ENCODE measurements around the gene TAF1C.

The TAF1C gene

GRCh38 chr16:84159007-84159406, 27.9 kb downstream of the TAF1C start:
- Histone ChIP-seq H2AFZ (ENCODE audit: low read length) (no peak overlapping the region), H3K9me3 (ENCODE audit: low read length) (no peaks in the 10 kb centered on the region), H3F3A (ENCODE audit: insufficient read depth, low read length) (no peaks in the 10 kb centered on the region), H3K9ac (ENCODE audit: low read length) (no peak overlapping the region), H3K9me2 (ENCODE audit: low read depth, low read length) (no peaks in the 10 kb centered on the region), H3K79me2 (ENCODE audit: insufficient read depth, low read length) (no peaks in the 10 kb centered on the region), H3K4me2 (ENCODE audit: low read length) (no peak overlapping the region), H3K4me3 (ENCODE audit: low read depth, low read length, poor library complexity, severe bottlenecking) (no peak overlapping the region), H3K4me1 (ENCODE audit: insufficient read depth, low read length, severe bottlenecking) (no peaks in the 10 kb centered on the region), H4K20me1 (ENCODE audit: insufficient read depth, low read length) (no peaks in the 10 kb centered on the region), H3K27me3 (ENCODE audit: insufficient read depth, low read length) (no peaks in the 10 kb centered on the region; the same call in none of the 2 replicates), H3K36me3 (ENCODE audit: insufficient read depth, low read length) (no peaks in the 10 kb centered on the region), H3K27ac (ENCODE audit: low read depth, low read length, poor library complexity, severe bottlenecking) (no peak overlapping the region)
- TF ChIP-seq CTCF (IDR thresholded peaks at IDR 0.05; ENCODE audit: low read length): no peak

GRCh38 chr16:84156342-84156784, 30.5 kb downstream of the TAF1C start:
- no peak overlapping the region for H2AFZ ChIP-seq (ENCODE audit: low read length)
- TF ChIP-seq EZH2 (IDR thresholded peaks at IDR 0.05; ENCODE audit: borderline replicate concordance, low read length): no peak
- peak; percentile 11; the same call in 1 of the 2 replicates for TF ChIP-seq CTCF (IDR thresholded peaks at IDR 0.05; ENCODE audit: low read length)
- no peaks in the 10 kb centered on the region for H3K36me3 ChIP-seq (ENCODE audit: insufficient read depth, low read length)
- no peak overlapping the region for H3K9ac ChIP-seq (ENCODE audit: low read length)
- no peaks in the 10 kb centered on the region for H3K4me1 ChIP-seq (ENCODE audit: insufficient read depth, low read length, severe bottlenecking)
- H3K27me3 ChIP-seq (ENCODE audit: insufficient read depth, low read length): no peaks in the 10 kb centered on the region
- H3K27ac ChIP-seq (ENCODE audit: low read depth, low read length, poor library complexity, severe bottlenecking): no peak overlapping the region
- no peaks in the 10 kb centered on the region for H3K79me2 ChIP-seq (ENCODE audit: insufficient read depth, low read length)
- H3K4me3 ChIP-seq (ENCODE audit: low read depth, low read length, poor library complexity, severe bottlenecking): no peak overlapping the region
- H3K9me2 ChIP-seq (ENCODE audit: low read depth, low read length): no peaks in the 10 kb centered on the region
- H3F3A ChIP-seq (ENCODE audit: insufficient read depth, low read length): no peaks in the 10 kb centered on the region
- no peaks in the 10 kb centered on the region for H4K20me1 ChIP-seq (ENCODE audit: insufficient read depth, low read length)
- H3K9me3 ChIP-seq (ENCODE audit: low read length): no peaks in the 10 kb centered on the region
- H3K4me2 ChIP-seq (ENCODE audit: low read length): no peak overlapping the region

GRCh38 chr16:84155771-84156170, 31.1 kb downstream of the TAF1C start:
- Histone ChIP-seq H3K27ac (ENCODE audit: low read depth, low read length, poor library complexity, severe bottlenecking) (no peak overlapping the region), H3K9ac (ENCODE audit: low read length) (no peak overlapping the region), H3K4me2 (ENCODE audit: low read length) (no peak overlapping the region), H3K79me2 (ENCODE audit: insufficient read depth, low read length) (no peaks in the 10 kb centered on the region), H4K20me1 (ENCODE audit: insufficient read depth, low read length) (no peaks in the 10 kb centered on the region), H3K27me3 (ENCODE audit: insufficient read depth, low read length) (no peaks in the 10 kb centered on the region; the same call in 1 of the 2 replicates), H3K36me3 (ENCODE audit: insufficient read depth, low read length) (no peaks in the 10 kb centered on the region), H3K9me2 (ENCODE audit: low read depth, low read length) (no peaks in the 10 kb centered on the region), H2AFZ (ENCODE audit: low read length) (no peak overlapping the region), H3K4me3 (ENCODE audit: low read depth, low read length, poor library complexity, severe bottlenecking) (no peak overlapping the region), H3K9me3 (ENCODE audit: low read length) (no peaks in the 10 kb centered on the region), H3K4me1 (ENCODE audit: insufficient read depth, low read length, severe bottlenecking) (no peaks in the 10 kb centered on the region), H3F3A (ENCODE audit: insufficient read depth, low read length) (no peaks in the 10 kb centered on the region)
- no peak for TF ChIP-seq CTCF (IDR thresholded peaks at IDR 0.05; ENCODE audit: low read length)
- TF ChIP-seq EZH2 (IDR thresholded peaks at IDR 0.05; ENCODE audit: borderline replicate concordance, low read length): no peak

All from OCI-LY1 (cell line).